ENCODE measurements around the gene KIF16B. TPM values are rescaled to one million over a fixed set of nuclear protein-coding genes. Genes with fewer than 3 reads are reported as not detected.
A peak's percentile ranks its signal among the peaks of the same experiment; 100 is the strongest.
"Not testable (repeated sequence)": the region's sequence is repeated elsewhere in the genome, so short reads cannot be mapped to it uniquely, and the experiment has no call there.

The KIF16B gene
- total RNA-seq, 1 experiment from 2014 or later = 15.8 TPM

GRCh38 chr20:16441546-16442164, 131.6 kb downstream of the KIF16B start:
- no TSS peak for BruUV-seq (replicated peaks)
- TF ChIP-seq CTCF (IDR thresholded peaks at IDR 0.05; ENCODE audit: unreplicated experiment) = no peak
- no peaks in the 10 kb centered on the region for H3K36me3 Mint-ChIP-seq (ENCODE audit: insufficient read depth, unreplicated experiment)
- H3K4me1 Mint-ChIP-seq (ENCODE audit: insufficient read depth, unreplicated experiment) = peaks cover 5% of the 10 kb centered on the region
- intact Hi-C loops (cut with micrococcal nuclease) = loop anchor here (5.0 kb wide), 1 partner anchor 131 kb away; the partner anchor contains the start of gene KIF16B
- no peaks in the 10 kb centered on the region for H3K9me3 Mint-ChIP-seq (ENCODE audit: unreplicated experiment)
- no peaks in the 10 kb centered on the region for H3K27me3 Mint-ChIP-seq (ENCODE audit: insufficient read depth, unreplicated experiment)
- POLR2A ChIA-PET = interaction anchor here (0.5 kb wide), 1 partner anchor 10 kb away, joined by 3 read pairs; no protein-coding TSS in a partner anchor
- no peak overlapping the region for H3K27ac Mint-ChIP-seq (ENCODE audit: low read depth, unreplicated experiment)
- DNase-seq (ENCODE audit: unreplicated experiment) = no peak
- H3K4me3 Mint-ChIP-seq (ENCODE audit: unreplicated experiment) = no peak overlapping the region
- CTCF ChIA-PET = interaction anchor here (0.6 to 1.1 kb wide), 4 partner anchors 11 to 154 kb away, joined by 3 read pairs; no protein-coding TSS in a partner anchor

- CTCF ChIA-PET = interaction anchor here (1.1 kb wide), 1 partner anchor 153 kb away, joined by 3 read pairs; no protein-coding TSS in a partner anchor
- H3K27ac Mint-ChIP-seq (ENCODE audit: low read depth, unreplicated experiment) = peak overlapping the region; percentile 37
- intact Hi-C loops (cut with micrococcal nuclease) = loop anchor here (5.0 kb wide), 1 partner anchor 132 kb away; the partner anchor contains the start of gene KIF16B
- no peaks in the 10 kb centered on the region for H3K9me3 Mint-ChIP-seq (ENCODE audit: unreplicated experiment)
- POLR2A ChIA-PET = no interaction called here
- H3K36me3 Mint-ChIP-seq (ENCODE audit: insufficient read depth, unreplicated experiment) = no peaks in the 10 kb centered on the region
- H3K4me1 Mint-ChIP-seq (ENCODE audit: insufficient read depth, unreplicated experiment) = peaks cover 5% of the 10 kb centered on the region
- TF ChIP-seq CTCF (IDR thresholded peaks at IDR 0.05; ENCODE audit: unreplicated experiment) = no peak
- no peak for DNase-seq (ENCODE audit: unreplicated experiment)
- no peaks in the 10 kb centered on the region for H3K27me3 Mint-ChIP-seq (ENCODE audit: insufficient read depth, unreplicated experiment)
- no peak overlapping the region for H3K4me3 Mint-ChIP-seq (ENCODE audit: unreplicated experiment)
- no TSS peak for BruUV-seq (replicated peaks)
Measured at GRCh38 chr20:16440686-16441085, 132.6 kb downstream of the KIF16B start.

GRCh38 chr20:16439540-16439939, 133.7 kb downstream of the KIF16B start:
- H3K4me3 Mint-ChIP-seq (ENCODE audit: unreplicated experiment); POLR2A ChIA-PET; H3K36me3 Mint-ChIP-seq (ENCODE audit: insufficient read depth, unreplicated experiment); H3K4me1 Mint-ChIP-seq (ENCODE audit: insufficient read depth, unreplicated experiment); BruUV-seq (replicated peaks); H3K27me3 Mint-ChIP-seq (ENCODE audit: insufficient read depth, unreplicated experiment); intact Hi-C loops (cut with micrococcal nuclease); H3K27ac Mint-ChIP-seq (ENCODE audit: low read depth, unreplicated experiment); H3K9me3 Mint-ChIP-seq (ENCODE audit: unreplicated experiment); DNase-seq (ENCODE audit: unreplicated experiment): not testable (repeated sequence)
- CTCF ChIA-PET = interaction anchor here (1.0 kb wide), 1 partner anchor 23 kb away, joined by 3 read pairs; no protein-coding TSS in a partner anchor

- no TSS peak for BruUV-seq (replicated peaks)
- CTCF ChIA-PET = no interaction called here
- H3K27ac Mint-ChIP-seq (ENCODE audit: low read depth, unreplicated experiment) = no peak overlapping the region
- no peak for TF ChIP-seq CTCF (IDR thresholded peaks at IDR 0.05; ENCODE audit: unreplicated experiment)
- no peak for DNase-seq (ENCODE audit: unreplicated experiment)
- POLR2A ChIA-PET = no interaction called here
- H3K36me3 Mint-ChIP-seq (ENCODE audit: insufficient read depth, unreplicated experiment) = no peaks in the 10 kb centered on the region
- H3K4me1 Mint-ChIP-seq (ENCODE audit: insufficient read depth, unreplicated experiment) = no peaks in the 10 kb centered on the region
- H3K4me3 Mint-ChIP-seq (ENCODE audit: unreplicated experiment) = no peak overlapping the region
- H3K27me3 Mint-ChIP-seq (ENCODE audit: insufficient read depth, unreplicated experiment) = no peaks in the 10 kb centered on the region
- H3K9me3 Mint-ChIP-seq (ENCODE audit: unreplicated experiment) = no peaks in the 10 kb centered on the region
- intact Hi-C loops (cut with micrococcal nuclease) = no loop called here
Measured at GRCh38 chr20:16438100-16438499, 135.1 kb downstream of the KIF16B start.

All from MCF 10A (cell line).